SK-N-MC (cell line): ENCODE measurements around the gene GNG4.
"Not testable (repeated sequence)": the region's sequence is repeated elsewhere in the genome, so short reads cannot be mapped to it uniquely, and the experiment has no call there.

Experiments
- EZH2 ChIP-seq: fragments of 200-600 bp; sonication (generic); IDR thresholded peaks from one replicate; pipeline ENCODE4 v1.6.1; 2017; ENCODE audit warnings: antibody characterized with exemption
- FOXP2 ChIP-seq: optimal IDR thresholded peaks from 2 replicates; pipeline ENCODE3; 2011; ENCODE audit warnings: mild to moderate bottlenecking, moderate library complexity; ENCODE audit not compliant: insufficient read depth; ENCODE audit errors: extremely low read length, control extremely low read depth
- POLR2AphosphoS5 ChIP-seq: IDR thresholded peaks from 2 replicates; pipeline ENCODE4 v1.6.1; 2012; ENCODE audit warnings: mild to moderate bottlenecking, low read depth, low read length, borderline replicate concordance

DNA sequence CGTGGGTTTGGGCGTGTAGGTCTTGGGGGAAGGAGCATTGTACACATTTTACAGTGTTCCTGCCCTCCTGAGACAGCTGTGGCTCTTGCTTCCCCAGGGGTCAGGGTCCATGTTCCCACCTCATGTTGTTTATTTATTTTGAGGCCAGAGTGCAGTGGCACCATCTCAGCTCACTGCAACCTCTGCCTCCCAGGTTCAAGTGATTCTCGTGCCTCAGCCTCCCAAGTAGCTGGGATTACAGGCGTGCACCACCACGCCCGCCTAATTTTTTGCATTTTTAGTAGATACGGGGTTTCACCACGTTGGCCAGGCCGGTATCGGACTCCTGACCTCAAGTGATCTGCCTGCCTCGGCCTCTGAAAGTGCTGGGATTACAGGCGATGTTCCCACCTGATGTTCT lies 2.0 kb downstream of the GNG4 start:
- not testable (repeated sequence) for TF ChIP-seq POLR2AphosphoS5, EZH2, FOXP2
